Natural killer cell (primary cell): Measurements from ENCODE around the gene INAVA. TPM values are rescaled to one million over a fixed set of nuclear protein-coding genes. Genes with fewer than 3 reads are reported as not detected.

Experiments
- total RNA-seq, 4 donors: library from RNA; stranded (reverse); fragments of 120-200 nt in 1 of 4; gene quantifications; one replicate each; pipeline versions ENCODE4 v1.2.3 to v1.2.4, GENCODE V29; 2013 to 2022

The INAVA gene
- total RNA-seq, 3 donors from 2014 or later (not counting 1 experiment from before 2014, with no cell fraction given), result 0.13 to 0.18 TPM; not detected in 1

Other genes with a start within 250 kb of the INAVA start
- gene DDX59, start 225.0 kb upstream of the INAVA start, total RNA-seq, result 10 to 100 TPM; 31.9 to 39.9 (median 38.7) TPM
- under 1 TPM; 0.25 to 0.89 (median 0.50) TPM for gene CAMSAP2, start 156.0 kb upstream of the INAVA start, total RNA-seq
- 1 to 10 TPM; 2.1 to 9.4 (median 2.7) TPM for gene GPR25, start 21.9 kb upstream of the INAVA start, total RNA-seq
- 100 to 1,000 TPM; 102 to 129 (median 126) TPM for gene KIF21B, start 128.8 kb downstream of the INAVA start, total RNA-seq
- gene CACNA1S, start 217.5 kb downstream of the INAVA start, total RNA-seq, result not detected
- gene ASCL5, start 232.3 kb downstream of the INAVA start, total RNA-seq, result not detected